ENCODE measurements around the gene ITPR2. TPM values are rescaled to one million over a fixed set of nuclear protein-coding genes. Genes with fewer than 3 reads are reported as not detected.
"Not testable (repeated sequence)": the region's sequence is repeated elsewhere in the genome, so short reads cannot be mapped to it uniquely, and the experiment has no call there.

The ITPR2 gene
- total RNA-seq, 2 donors from 2014 or later, result 42.6 to 76.9 TPM

DNA sequence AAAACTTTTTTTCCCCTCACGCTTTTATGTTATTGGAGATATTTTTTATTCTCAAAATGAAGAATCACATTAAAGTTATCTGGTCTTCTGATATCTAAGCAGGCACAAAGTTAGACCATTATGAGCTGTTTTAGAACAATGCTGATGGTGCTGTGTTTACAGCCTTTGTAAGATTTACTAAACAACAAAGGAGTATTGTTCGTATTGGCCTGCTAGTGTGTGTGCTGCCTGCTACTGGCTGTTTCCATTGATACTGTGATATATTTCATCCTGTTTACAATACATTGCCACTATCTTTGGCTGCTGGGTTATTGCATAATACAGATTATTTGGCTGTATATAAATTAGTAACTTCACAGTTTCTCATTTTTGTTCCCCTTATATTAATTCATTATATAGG is 220.8 kb downstream of the ITPR2 start:
- DNase-seq (ENCODE audit: low spot score), result no peak
- H3K27ac Mint-ChIP-seq, result no peak overlapping the region

DNA sequence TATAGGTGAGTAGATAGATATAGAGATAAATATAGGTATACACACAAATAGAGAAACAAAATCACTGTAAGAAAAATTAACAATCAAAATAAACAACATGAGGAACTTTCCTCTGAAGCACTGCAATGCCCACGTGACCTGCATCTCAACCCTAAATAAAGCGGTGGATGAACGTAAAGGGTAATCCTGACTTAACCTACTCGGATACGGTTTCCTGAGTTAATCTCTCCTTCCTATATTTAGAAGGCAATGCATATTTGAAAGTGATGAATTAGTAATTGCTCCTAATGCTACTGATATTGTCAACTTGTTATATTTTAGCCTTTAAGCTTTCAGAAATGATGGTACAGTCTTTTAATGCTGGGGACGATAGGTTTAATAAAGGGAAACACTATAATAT is 221.4 kb downstream of the ITPR2 start:
- ATAC-seq (no peak), DNase-seq (ENCODE audit: low spot score) (no peak)
- Mint-ChIP-seq H3K36me3 (no peaks in the 10 kb centered on the region), H3K9me3 (no peaks in the 10 kb centered on the region), H3K27ac (no peak overlapping the region), H3K4me1 (ENCODE audit: low read depth in 2 of 2) (no peaks in the 10 kb centered on the region), H3K4me3 (no peak overlapping the region), H3K27me3 (no peaks in the 10 kb centered on the region)

More for the DNA sequence above, 220.8 kb downstream of the ITPR2 start:
- Mint-ChIP-seq H3K9me3 (no peaks in the 10 kb centered on the region), H3K27me3 (no peaks in the 10 kb centered on the region), H3K4me3 (no peak overlapping the region), H3K4me1 (ENCODE audit: low read depth in 2 of 2) (no peaks in the 10 kb centered on the region), H3K36me3 (no peaks in the 10 kb centered on the region)
- no peak for ATAC-seq

DNA sequence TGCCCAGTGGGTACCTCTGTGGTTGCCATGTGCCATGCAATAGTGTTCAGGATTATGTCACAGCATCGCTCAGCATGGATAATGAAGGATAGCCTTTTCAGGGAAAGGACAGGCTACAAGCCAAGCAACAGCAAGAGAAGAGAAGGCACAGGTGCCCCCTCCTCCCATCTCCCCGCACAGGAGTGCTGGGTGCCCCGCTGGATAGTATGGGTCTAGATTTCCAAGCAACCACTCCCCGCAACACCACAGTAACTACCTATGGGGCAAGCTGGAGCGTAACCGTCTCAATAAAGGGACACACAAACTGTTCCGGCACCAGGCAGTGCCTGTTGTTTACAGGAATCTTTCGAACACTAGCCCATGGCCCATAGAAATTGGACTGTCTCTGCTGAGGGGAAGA is 222.2 kb downstream of the ITPR2 start:
- Mint-ChIP-seq H3K9me3 (no peaks in the 10 kb centered on the region), H3K27me3 (no peaks in the 10 kb centered on the region), H3K4me1 (ENCODE audit: low read depth in 2 of 2) (no peaks in the 10 kb centered on the region), H3K36me3 (no peaks in the 10 kb centered on the region), H3K27ac (no peak overlapping the region), H3K4me3 (no peak overlapping the region)
- DNase-seq (ENCODE audit: low spot score), result no peak
- ATAC-seq, result no peak

DNA sequence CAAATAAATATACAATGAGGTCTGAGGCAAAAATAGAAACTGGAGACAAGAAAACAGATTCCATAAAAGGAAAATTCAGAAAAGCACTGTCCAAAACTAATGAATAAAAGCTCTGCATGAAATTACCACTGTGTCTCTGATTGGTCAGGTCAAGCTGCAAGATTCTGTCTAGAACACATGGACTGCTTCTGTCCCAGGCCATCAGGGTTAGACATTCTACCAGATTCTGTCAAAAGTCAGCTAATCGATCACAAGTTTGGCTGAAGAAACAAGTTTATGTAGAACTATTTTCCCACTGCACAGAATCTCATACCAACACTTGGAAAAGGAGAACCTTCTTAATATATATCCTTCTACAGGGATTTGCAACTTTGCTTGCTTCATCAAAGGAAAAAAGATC is 223.0 kb downstream of the ITPR2 start:
- no peaks in the 10 kb centered on the region for H3K9me3 Mint-ChIP-seq
- no peaks in the 10 kb centered on the region for H3K27me3 Mint-ChIP-seq
- H3K4me3 Mint-ChIP-seq, result no peak overlapping the region
- H3K4me1 Mint-ChIP-seq (ENCODE audit: low read depth in 2 of 2), result no peaks in the 10 kb centered on the region
- H3K36me3 Mint-ChIP-seq, result no peaks in the 10 kb centered on the region
- ATAC-seq (no peak), DNase-seq (ENCODE audit: low spot score) (no peak)
- H3K27ac Mint-ChIP-seq, result no peak overlapping the region

DNA sequence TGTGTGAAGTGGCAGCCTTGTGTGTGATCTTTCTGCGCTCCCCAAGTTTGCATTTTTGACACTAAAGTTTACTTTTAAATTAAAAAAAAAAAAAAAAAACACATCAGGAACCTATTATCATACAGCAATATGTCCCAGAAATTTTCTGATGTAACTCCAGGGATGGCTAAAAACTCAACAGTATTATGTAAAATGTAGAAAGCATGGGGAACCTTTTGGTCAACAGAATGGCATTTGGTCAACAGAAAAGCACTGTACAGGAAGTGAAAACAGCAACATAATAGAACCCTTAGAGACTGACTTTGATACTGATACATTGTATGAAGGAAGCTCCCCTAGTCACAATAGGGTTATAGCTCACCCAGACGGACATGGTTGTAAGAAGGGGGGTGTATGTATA is 224.3 kb downstream of the ITPR2 start:
- H3K27me3 Mint-ChIP-seq, result no peaks in the 10 kb centered on the region
- no peak for DNase-seq (ENCODE audit: low spot score)
- H3K4me1 Mint-ChIP-seq (ENCODE audit: low read depth in 2 of 2), result no peaks in the 10 kb centered on the region
- no peaks in the 10 kb centered on the region for H3K36me3 Mint-ChIP-seq
- no peak overlapping the region for H3K27ac Mint-ChIP-seq
- no peak overlapping the region for H3K4me3 Mint-ChIP-seq
- ATAC-seq, result no peak
- H3K9me3 Mint-ChIP-seq, result no peaks in the 10 kb centered on the region

DNA sequence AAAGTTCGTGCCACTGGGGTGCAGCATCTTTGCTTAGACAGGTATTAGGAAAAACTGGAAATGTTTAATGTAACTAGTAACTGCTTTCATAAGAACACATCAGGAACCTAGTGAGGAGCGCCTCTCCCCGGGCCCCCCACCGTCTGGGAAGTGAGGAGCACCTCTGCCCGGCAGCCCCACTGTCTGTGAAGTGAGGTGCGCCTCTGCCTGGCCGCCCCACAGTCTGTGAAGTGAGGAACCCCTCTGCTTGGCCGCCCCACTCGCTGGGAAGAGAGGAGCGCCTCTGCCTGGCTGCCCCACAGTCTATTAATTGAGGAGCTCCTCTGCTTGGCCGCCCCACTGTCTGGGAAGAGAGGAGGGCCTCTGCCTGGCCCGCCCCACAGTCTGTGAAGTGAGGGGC is 224.7 kb downstream of the ITPR2 start:
- no peaks in the 10 kb centered on the region for H3K4me1 Mint-ChIP-seq (ENCODE audit: low read depth in 2 of 2)
- H3K36me3 Mint-ChIP-seq, result no peaks in the 10 kb centered on the region
- no peaks in the 10 kb centered on the region for H3K27me3 Mint-ChIP-seq
- no peak overlapping the region for H3K27ac Mint-ChIP-seq
- no peak overlapping the region for H3K4me3 Mint-ChIP-seq
- H3K9me3 Mint-ChIP-seq, result no peaks in the 10 kb centered on the region
- ATAC-seq (no peak), DNase-seq (ENCODE audit: low spot score) (no peak)

DNA sequence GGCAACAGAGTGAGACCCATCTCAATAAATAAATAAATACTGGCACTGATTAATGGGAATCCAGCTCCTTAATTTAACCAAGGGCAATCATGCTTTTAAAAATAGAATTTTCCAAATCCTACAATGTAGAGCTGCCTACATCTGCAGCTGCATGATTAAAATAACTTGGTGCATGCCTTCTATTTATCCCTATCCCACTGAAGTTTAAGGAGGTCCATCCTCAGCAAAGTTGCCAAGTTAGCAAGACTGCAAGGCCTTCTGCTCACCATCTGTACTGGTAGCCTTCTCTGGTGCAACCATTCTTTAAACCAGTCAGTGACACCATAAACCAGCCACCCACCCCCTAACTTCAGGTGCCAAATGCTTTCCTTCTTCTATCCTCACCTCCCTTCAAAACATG is 226.1 kb downstream of the ITPR2 start:
- DNase-seq (ENCODE audit: low spot score) (no peak), ATAC-seq (no peak)
- H3K27me3 Mint-ChIP-seq, result no peaks in the 10 kb centered on the region
- no peak overlapping the region for H3K27ac Mint-ChIP-seq
- peaks cover 1% of the 10 kb centered on the region for H3K36me3 Mint-ChIP-seq
- no peaks in the 10 kb centered on the region for H3K9me3 Mint-ChIP-seq
- H3K4me3 Mint-ChIP-seq, result no peak overlapping the region
- no peaks in the 10 kb centered on the region for H3K4me1 Mint-ChIP-seq (ENCODE audit: low read depth in 2 of 2)

DNA sequence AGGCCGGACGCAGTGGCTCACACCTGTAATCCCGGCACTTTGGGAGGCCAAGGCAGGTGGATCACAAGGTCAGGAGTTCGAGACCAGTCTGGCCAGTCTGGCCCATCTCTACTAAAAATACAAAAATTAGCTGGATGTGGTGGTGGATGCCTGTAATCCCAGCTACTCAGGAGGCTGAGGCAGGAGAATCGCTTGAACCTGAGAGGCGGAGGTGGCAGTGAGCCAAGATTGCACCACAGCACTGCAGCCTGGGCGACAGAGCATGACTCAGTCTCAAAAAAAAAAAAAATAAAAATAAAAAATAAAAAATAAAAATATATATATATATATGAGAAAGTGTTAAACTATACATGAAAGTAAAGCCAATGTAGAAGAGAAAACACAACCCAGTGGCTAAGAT is 228.2 kb downstream of the ITPR2 start:
- not testable (repeated sequence) for H3K4me1 Mint-ChIP-seq (ENCODE audit: low read depth in 2 of 2); H3K4me3 Mint-ChIP-seq; H3K9me3 Mint-ChIP-seq; ATAC-seq; DNase-seq (ENCODE audit: low spot score); H3K27ac Mint-ChIP-seq; H3K27me3 Mint-ChIP-seq
- H3K36me3 Mint-ChIP-seq, result peaks cover 12% of the 10 kb centered on the region

DNA sequence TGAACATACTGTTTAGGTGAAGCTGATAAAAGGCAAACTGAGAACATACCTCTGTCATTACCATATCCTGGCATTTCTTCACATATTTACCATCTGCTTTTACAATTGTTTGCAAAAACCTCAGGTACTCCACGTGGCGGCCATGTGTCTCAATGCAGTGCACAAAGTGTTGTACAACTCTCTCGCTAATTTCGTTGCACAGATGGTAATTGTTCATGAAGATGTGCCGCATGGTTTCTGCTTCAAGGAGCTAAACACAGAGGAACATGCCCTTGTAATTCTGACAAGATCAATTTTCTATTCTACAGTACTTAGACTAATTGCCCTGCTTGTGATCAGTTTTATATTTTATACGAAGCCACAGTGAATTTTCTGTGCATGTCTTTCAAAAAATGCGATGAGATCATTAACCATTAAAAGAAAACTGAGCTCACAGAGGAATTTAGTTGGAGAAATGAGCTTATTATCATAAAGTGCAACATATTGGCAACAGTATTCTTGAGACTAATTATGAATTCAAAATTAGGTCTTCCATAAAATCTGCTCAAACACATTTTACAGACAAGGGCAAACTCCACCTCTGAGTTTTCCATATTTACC is 233.8 kb downstream of the ITPR2 start:
- Mint-ChIP-seq H3K27me3 (no peaks in the 10 kb centered on the region), H3K4me1 (ENCODE audit: low read depth in 2 of 2) (peaks cover 6 to 7% of the 10 kb centered on the region in 2 donors), H3K4me3 (no peak overlapping the region), H3K27ac (no peak overlapping the region), H3K36me3 (peaks cover 28% of the 10 kb centered on the region), H3K9me3 (no peaks in the 10 kb centered on the region)
- DNase-seq (ENCODE audit: low spot score) (no peak), ATAC-seq (no peak)

DNA sequence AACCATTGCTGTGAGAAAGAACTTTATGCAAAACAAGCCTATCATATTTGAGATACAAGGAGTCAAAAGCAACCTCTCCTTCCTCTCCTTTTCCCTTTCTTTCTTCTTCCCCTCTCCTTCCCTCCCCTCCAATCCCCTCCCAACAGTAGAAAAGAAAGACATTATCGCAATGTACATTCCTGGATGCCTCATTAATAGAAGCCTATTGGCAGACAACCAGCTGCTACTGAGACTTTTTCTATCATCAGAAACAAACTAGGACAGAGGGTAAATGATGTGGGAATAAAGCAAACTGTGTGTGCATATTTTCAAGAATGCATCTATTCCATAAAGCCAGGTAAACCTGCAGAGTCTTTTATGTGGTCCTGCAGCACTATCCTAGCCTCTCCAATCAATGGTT is 237.2 kb downstream of the ITPR2 start:
- ATAC-seq, result no peak
- Mint-ChIP-seq H3K36me3 (peaks cover 22% of the 10 kb centered on the region), H3K4me1 (ENCODE audit: low read depth in 2 of 2) (peaks cover 6 to 7% of the 10 kb centered on the region in 2 donors), H3K27ac (no peak overlapping the region), H3K9me3 (no peaks in the 10 kb centered on the region), H3K4me3 (no peak overlapping the region), H3K27me3 (no peaks in the 10 kb centered on the region)
- DNase-seq (ENCODE audit: low spot score), result no peak

DNA sequence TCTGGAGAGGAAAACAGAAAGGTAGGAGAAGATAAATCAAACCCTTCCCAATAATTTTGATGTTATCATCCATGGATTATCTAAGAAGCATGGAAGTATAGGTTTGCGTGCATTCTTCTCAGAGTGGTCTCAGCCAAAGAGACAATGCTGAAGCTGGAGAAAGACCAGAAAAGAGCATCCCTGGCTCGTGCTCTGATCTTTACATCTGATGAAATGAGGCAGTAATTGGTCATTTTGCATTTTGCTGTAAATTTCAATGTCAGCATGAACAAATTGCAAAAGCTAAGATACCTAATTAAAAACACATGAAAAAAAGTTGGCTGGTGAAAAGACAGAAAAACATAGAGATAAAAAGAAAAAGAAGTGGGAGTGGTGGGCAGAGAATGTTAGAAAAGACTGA is 252.4 kb downstream of the ITPR2 start:
- Mint-ChIP-seq H3K27ac (no peak overlapping the region), H3K4me1 (ENCODE audit: low read depth in 2 of 2) (peaks cover 7 to 8% of the 10 kb centered on the region in 2 donors), H3K9me3 (no peaks in the 10 kb centered on the region), H3K27me3 (no peaks in the 10 kb centered on the region), H3K36me3 (peaks cover 15% of the 10 kb centered on the region), H3K4me3 (no peak overlapping the region)
- no peak for DNase-seq (ENCODE audit: low spot score)
- no peak for ATAC-seq

DNA sequence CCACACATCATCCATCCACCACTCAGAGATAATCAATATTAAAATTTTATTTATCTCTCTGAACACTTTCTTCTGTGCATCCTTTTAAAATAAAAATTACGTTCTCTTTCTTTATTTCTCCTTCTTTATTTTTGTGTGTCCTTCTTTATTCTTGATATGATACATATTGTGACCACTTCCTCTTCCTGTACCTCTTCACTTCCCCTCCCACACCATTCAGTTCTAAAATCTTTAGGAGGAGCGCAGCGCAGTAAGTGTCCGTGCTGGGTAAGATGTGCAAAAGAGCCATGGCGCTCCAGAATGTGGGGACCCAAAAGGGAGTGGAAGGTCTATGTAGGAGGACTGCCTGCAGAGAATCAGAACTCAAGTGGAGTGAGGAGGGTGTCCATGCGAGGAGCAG is 256.7 kb downstream of the ITPR2 start:
- no peak overlapping the region for H3K27ac Mint-ChIP-seq
- DNase-seq (ENCODE audit: low spot score) (no peak), ATAC-seq (no peak)
- H3K27me3 Mint-ChIP-seq, result no peaks in the 10 kb centered on the region
- H3K36me3 Mint-ChIP-seq, result peaks cover 24% of the 10 kb centered on the region
- no peaks in the 10 kb centered on the region for H3K9me3 Mint-ChIP-seq
- H3K4me1 Mint-ChIP-seq (ENCODE audit: low read depth in 2 of 2), result peaks cover 17 to 20% of the 10 kb centered on the region in 2 donors
- H3K4me3 Mint-ChIP-seq, result peak overlapping the region; percentile 23

DNA sequence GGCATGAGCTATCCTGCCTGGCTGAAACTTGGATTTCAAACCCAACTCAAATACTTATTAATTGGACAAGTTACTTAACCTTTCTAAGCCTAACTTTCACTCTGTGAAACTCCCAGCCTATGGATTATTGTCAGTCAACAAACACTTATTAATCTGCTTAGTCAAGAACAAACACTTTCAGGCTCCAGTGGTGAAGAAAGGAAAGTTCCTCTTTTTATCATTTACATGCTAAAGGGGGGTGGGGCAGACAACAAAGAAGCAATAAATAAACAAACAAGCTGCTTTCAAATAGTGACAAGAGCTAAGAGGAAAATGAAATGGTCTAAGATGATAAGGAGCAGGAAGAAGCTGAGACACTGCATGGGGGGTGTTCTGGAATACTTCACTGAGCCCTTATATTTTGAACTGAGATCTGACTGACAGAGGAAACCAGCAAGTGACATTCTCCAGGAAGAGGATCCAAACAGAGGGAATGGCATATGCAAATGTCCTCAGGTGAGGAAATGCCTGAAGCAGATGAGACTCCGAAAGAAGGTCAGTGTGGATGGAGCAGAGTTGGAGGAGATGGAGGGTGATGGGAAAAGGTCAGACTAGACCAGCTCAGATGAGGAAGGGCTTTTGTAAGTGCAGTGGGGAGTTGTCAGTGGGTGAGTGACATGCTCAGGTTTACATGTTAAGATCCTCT is 259.6 kb downstream of the ITPR2 start:
- no peak overlapping the region for H3K4me3 Mint-ChIP-seq
- H3K27ac Mint-ChIP-seq, result no peak overlapping the region
- no peak for ATAC-seq
- H3K9me3 Mint-ChIP-seq, result no peaks in the 10 kb centered on the region
- DNase-seq (ENCODE audit: low spot score), result no peak
- peaks cover 20% of the 10 kb centered on the region for H3K36me3 Mint-ChIP-seq
- no peaks in the 10 kb centered on the region for H3K27me3 Mint-ChIP-seq
- peaks cover 17 to 20% of the 10 kb centered on the region in 2 donors for H3K4me1 Mint-ChIP-seq (ENCODE audit: low read depth in 2 of 2)

DNA sequence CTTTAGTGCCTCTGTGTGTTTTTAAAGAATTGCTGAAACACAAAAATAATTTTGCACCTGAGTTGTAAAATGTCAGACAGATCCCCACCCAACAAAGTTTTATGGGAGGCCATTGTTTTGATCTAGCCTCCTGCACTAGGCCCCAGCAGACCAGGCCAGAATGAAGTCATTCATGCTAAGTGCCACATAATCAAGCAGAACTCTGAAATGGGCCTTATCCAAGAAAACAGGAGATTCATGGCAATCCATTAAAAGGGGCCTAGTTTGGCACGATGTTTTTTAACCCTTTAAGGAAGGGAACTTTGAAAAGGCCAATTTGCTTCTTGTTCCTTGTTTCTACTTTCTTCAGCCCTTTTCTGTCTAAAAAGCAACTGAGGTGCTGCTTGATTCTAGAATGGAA is 260.9 kb downstream of the ITPR2 start:
- no peak for DNase-seq (ENCODE audit: low spot score)
- no peak overlapping the region for H3K4me3 Mint-ChIP-seq
- H3K9me3 Mint-ChIP-seq, result no peaks in the 10 kb centered on the region
- no peak overlapping the region for H3K27ac Mint-ChIP-seq
- H3K4me1 Mint-ChIP-seq (ENCODE audit: low read depth in 2 of 2), result peaks cover 17 to 20% of the 10 kb centered on the region in 2 donors
- no peak for ATAC-seq
- peaks cover 14% of the 10 kb centered on the region for H3K36me3 Mint-ChIP-seq
- H3K27me3 Mint-ChIP-seq, result no peaks in the 10 kb centered on the region

DNA sequence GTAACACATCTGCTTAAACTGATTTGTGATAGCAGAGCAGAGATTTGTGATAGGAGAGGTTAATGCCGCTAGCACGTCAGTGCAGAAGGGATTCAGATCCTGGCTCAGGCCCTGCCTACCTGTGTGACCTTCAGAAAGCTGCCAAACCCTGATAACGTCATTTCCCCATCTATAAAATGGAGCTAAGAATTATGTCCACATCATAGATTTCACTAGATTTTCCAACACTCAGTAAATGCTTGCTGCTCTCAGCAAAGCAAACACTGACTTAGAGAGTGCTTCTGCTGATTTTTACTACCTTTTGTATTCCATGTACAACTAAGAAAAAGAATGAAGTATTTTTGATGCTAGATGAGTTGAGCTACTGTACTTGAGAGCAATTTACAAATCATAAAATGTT is 261.4 kb downstream of the ITPR2 start:
- Mint-ChIP-seq H3K36me3 (peaks cover 14% of the 10 kb centered on the region), H3K4me3 (no peak overlapping the region), H3K27me3 (no peaks in the 10 kb centered on the region), H3K4me1 (ENCODE audit: low read depth in 2 of 2) (peaks cover 17 to 18% of the 10 kb centered on the region in 2 donors), H3K27ac (no peak overlapping the region), H3K9me3 (no peaks in the 10 kb centered on the region)
- DNase-seq (ENCODE audit: low spot score) (no peak), ATAC-seq (no peak)

Data from natural killer cell treated with Interleukin-12 subunit alpha and Interleukin-12 subunit beta and Interleukin-15 and Interleukin-18, amount 100 ng/mL, for 72 hours (primary cell).